GM21619 (cell line): ENCODE measurements around the gene MRPS24.
A peak's percentile ranks its signal among the peaks of the same experiment; 100 is the strongest.
"Not testable (repeated sequence)": the region's sequence is repeated elsewhere in the genome, so short reads cannot be mapped to it uniquely, and the experiment has no call there.

Experiments
- ATAC-seq: cut with Tn5 transposase; IDR thresholded peaks from one replicate; pipeline ENCODE4 v1.9.1; 2021; ENCODE audit not compliant: unreplicated experiment

MRPS24 gene

GRCh38 chr7:43843296-43843695, 26.0 kb downstream of the MRPS24 start:
- ATAC-seq: no peak

- no peak for ATAC-seq
Observed at GRCh38 chr7:43838201-43838658, 31.1 kb downstream of the MRPS24 start.

- peak; percentile 43 for ATAC-seq
Observed at GRCh38 chr7:43834463-43835251, 34.7 kb downstream of the MRPS24 start.

- not testable (repeated sequence) for ATAC-seq
Observed at GRCh38 chr7:43830917-43831316, 38.4 kb downstream of the MRPS24 start.

GRCh38 chr7:43825391-43825808, 43.9 kb downstream of the MRPS24 start:
- ATAC-seq: no peak

GRCh38 chr7:43824963-43825362, 44.4 kb downstream of the MRPS24 start:
- ATAC-seq: no peak

GRCh38 chr7:43824513-43824912, 44.8 kb downstream of the MRPS24 start:
- not testable (repeated sequence) for ATAC-seq

GRCh38 chr7:43823941-43824340, 45.4 kb downstream of the MRPS24 start:
- ATAC-seq: no peak

GRCh38 chr7:43823425-43823824, 45.9 kb downstream of the MRPS24 start:
- not testable (repeated sequence) for ATAC-seq
